Mammary microvascular endothelial cell (primary cell): ENCODE data around the gene CLEC4F. TPM values are rescaled to one million over a fixed set of nuclear protein-coding genes. Genes with fewer than 3 reads are reported as not detected.

Source experiments
- total RNA-seq: library from RNA; depleted of rRNA; stranded (reverse); fragments of >200 nt; gene quantifications from 2 replicates; pipeline ENCODE4 v1.2.3, GENCODE V29; 2015

CLEC4F gene, protein sequence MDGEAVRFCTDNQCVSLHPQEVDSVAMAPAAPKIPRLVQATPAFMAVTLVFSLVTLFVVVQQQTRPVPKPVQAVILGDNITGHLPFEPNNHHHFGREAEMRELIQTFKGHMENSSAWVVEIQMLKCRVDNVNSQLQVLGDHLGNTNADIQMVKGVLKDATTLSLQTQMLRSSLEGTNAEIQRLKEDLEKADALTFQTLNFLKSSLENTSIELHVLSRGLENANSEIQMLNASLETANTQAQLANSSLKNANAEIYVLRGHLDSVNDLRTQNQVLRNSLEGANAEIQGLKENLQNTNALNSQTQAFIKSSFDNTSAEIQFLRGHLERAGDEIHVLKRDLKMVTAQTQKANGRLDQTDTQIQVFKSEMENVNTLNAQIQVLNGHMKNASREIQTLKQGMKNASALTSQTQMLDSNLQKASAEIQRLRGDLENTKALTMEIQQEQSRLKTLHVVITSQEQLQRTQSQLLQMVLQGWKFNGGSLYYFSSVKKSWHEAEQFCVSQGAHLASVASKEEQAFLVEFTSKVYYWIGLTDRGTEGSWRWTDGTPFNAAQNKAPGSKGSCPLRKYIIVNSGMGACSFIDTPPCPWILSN
- 0.10 TPM in 1 of 2 replicates, not detected in the other for total RNA-seq

DNA sequence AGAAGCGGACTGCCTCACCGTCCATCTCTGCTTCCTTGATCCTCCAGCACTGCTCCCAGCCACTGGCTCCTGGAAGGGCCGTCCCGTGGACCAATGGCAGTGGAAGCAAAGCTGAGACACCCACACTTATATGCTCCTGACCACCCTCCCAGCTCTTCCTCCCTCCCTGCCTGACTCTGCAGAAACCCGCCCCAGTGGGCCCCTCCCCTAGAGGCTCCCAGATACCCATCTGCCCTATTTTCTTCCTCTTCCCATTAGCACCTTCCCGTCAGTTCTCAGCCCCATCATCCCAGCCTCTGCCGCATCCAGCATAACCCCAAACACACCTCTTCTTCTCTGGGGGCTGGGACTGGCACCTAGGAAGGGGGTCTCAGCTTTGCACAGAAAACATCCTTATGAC, at the start of gene CLEC4F:
Gene CLEC4F (minus strand): TSS at position 101 of the 400 bp plus-strand sequence. CDS start 76 bp downstream, at position 25.

DNA sequence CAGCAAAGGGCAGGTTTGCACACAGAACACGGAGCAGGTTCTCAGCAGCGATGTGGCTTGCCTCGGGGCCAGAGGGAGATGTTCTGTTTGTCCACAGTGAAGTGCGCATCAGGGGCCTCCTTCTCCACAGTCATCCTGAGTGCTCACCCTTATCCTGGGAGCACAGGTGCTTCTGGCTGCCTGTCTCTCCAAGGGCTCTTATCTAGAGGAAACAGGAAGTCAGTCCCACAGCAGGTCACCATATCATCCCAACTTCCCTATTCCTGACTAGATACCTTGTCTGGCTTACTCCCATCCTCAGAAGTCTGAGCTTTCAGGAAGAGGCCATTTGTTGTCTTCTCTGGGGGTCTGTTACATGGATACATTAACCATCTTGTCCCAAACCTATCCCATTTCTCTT, 15.2 kb upstream of the CLEC4F start, which contains the start of gene CD207:
Gene CD207 (minus strand): TSS at position 174 of the 400 bp plus-strand sequence. CDS start 40 bp downstream, at position 134.

DNA sequence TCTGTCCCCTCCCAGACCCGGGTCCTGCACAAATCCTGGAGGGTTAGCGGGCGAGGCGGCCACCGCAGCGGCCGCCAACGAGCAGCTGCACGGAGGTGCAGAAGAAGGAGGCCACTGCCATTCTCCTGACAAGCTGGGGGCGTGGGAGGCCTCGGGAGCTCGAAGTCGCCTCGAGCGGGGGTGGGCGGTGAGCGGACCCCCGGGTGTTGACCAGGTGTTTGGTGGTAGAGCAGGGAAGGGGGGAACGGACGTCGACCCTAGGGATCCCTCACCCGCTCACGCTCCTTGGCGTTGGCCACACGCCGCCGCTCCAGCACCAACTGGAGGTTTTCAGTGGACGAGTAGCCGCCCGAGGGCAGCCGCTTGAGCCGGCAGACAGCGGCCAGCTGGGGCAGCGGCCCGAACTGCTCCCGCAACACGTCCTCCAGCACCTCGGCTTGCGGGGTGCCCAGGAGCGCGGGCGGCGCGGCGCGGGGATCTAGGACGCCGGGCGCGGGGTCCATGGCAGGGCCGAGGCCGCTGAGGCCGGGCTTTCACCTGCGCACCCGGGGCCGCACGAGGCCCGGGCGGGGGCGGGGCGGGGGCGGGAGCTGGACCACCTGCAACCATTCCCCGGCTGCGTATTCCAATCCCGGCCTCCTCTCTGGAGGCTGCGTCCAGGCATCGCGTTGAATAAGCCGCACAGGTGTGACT, 30.1 kb downstream of the CLEC4F start, which contains the start of gene FIGLA:
Gene FIGLA (minus strand): TSS at position 508 of the 693 bp plus-strand sequence. CDS start 5 bp downstream, at position 503.

DNA sequence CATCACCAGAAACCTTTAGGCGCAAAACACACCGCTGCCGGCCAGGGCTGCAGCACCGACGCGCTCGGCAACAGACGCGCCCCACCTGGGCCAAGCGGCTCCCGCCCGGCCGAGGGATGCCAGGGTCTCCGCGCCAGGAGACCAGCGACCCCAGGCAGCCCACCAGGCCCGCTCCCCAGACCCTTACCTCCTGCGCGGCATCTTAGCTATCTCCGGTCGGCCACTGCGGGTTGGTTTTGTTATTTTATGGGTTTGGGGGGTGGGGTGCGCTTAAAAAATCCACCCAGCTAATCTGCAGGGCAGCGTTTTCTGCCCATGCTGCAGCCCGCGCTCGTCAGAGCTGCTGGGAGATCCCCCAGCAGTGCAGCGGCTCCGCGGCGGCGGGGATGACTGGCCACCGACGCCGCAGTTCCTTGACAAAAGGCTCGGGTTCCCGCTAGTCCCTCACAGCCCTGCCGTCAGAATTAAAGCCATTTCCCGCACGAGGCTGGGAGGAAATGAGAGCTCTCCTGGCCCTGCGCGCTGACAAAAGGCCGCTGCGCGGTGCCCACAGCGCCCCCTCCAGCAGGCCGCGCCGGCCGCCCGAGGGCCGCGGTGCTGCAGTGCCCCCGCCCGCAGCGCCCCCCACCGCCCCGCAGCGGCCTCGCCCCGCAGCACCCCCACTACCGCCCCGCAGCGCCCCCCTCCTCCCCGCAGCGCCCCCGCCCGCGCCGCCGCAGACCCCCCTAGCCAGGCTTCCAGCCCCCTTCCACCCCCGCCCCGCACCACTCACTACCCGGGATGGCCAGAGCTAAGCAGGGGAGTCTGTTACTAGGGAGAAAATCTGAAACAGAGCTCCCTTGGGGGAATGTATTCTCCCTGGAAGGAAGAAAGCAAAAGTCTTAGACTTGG, 52.5 kb downstream of the CLEC4F start, which contains the start of gene ADD2:
Gene ADD2 (minus strand): TSS at position 502 of the 891 bp plus-strand sequence. CDS start 61,792 bp downstream, outside the sequence.

Other genes with a start within 250 kb of the CLEC4F start
- gene ADD2, start 52.4 kb downstream of the CLEC4F start, total RNA-seq, result 14.3 and 15.4 TPM in 2 replicates
- not detected in 2 replicates for gene FIGLA, start 30.0 kb downstream of the CLEC4F start, total RNA-seq
- not detected in 2 replicates for gene CD207, start 15.2 kb upstream of the CLEC4F start, total RNA-seq
- 1.5 and 2.5 TPM in 2 replicates for gene VAX2, start 80.0 kb upstream of the CLEC4F start, total RNA-seq
- 5.8 TPM in 1 of 2 replicates, not detected in the other for gene ATP6V1B1, start 115.3 kb upstream of the CLEC4F start, total RNA-seq
- 0.73 and 0.79 TPM in 2 replicates for gene ANKRD53, start 158.0 kb upstream of the CLEC4F start, total RNA-seq
- gene TEX261, start 174.3 kb upstream of the CLEC4F start, total RNA-seq, result 46.4 and 64.4 TPM in 2 replicates
- gene NAGK, start 248.0 kb upstream of the CLEC4F start, total RNA-seq, result 132 and 137 TPM in 2 replicates